Osteocyte (in vitro differentiated cells): Measurements from ENCODE around the gene DRC7. TPM values are rescaled to one million over a fixed set of nuclear protein-coding genes. Genes with fewer than 3 reads are reported as not detected.
"Not testable (repeated sequence)": the region's sequence is repeated elsewhere in the genome, so short reads cannot be mapped to it uniquely, and the experiment has no call there.

ENCODE experiments used
- DNase-seq: peaks from one replicate; pipeline ENCODE4 v3.0.0; 2021; ENCODE audit warnings: mixed read lengths; ENCODE audit not compliant: unreplicated experiment; ENCODE audit errors: extremely low spot score
- H3K27ac Mint-ChIP-seq: one replicate; pipeline ENCODE4 v1.8.0; 2021; ENCODE audit warnings: mild to moderate bottlenecking, mixed read lengths; ENCODE audit not compliant: unreplicated experiment
- H3K27me3 Mint-ChIP-seq: one replicate; pipeline ENCODE4 v1.8.0; 2021; ENCODE audit warnings: mixed read lengths; ENCODE audit not compliant: unreplicated experiment
- H3K36me3 Mint-ChIP-seq: one replicate; pipeline ENCODE4 v1.8.0; 2021; ENCODE audit warnings: mixed read lengths; ENCODE audit not compliant: unreplicated experiment
- H3K4me1 Mint-ChIP-seq: one replicate; pipeline ENCODE4 v1.8.0; 2021; ENCODE audit warnings: mixed read lengths; ENCODE audit not compliant: unreplicated experiment
- H3K4me3 Mint-ChIP-seq: one replicate; pipeline ENCODE4 v1.8.0; 2021; ENCODE audit warnings: mild to moderate bottlenecking, moderate library complexity, mixed read lengths; ENCODE audit not compliant: unreplicated experiment
- H3K9me3 Mint-ChIP-seq: one replicate; pipeline ENCODE4 v1.8.0; 2021; ENCODE audit warnings: mixed read lengths; ENCODE audit not compliant: unreplicated experiment
- CTCF ChIP-seq: fragments of 200-600 bp; sonication (generic); IDR thresholded peaks from 2 replicates; pipeline ENCODE4 v1.5.0; 2021; ENCODE audit warnings: antibody characterized with exemption, mild to moderate bottlenecking, moderate library complexity
- total RNA-seq: library from RNA; stranded (reverse); gene quantifications from 2 replicates; pipeline ENCODE4 v1.2.1, GENCODE V29; 2021

DRC7 gene
- total RNA-seq, 1 donor from 2014 or later = not detected

- Mint-ChIP-seq H3K9me3 (no peaks in the 10 kb centered on the region), H3K4me3 (no peak overlapping the region), H3K36me3 (no peaks in the 10 kb centered on the region), H3K27ac (no peak overlapping the region), H3K4me1 (no peaks in the 10 kb centered on the region), H3K27me3 (no peaks in the 10 kb centered on the region)
- DNase-seq = no peak
- TF ChIP-seq CTCF = no peak
Observed at GRCh38 chr16:57728336-57729181, 34.0 kb downstream of the DRC7 start.

- H3K27ac Mint-ChIP-seq = no peak overlapping the region
- no peak for TF ChIP-seq CTCF
- no peak for DNase-seq
- no peaks in the 10 kb centered on the region for H3K9me3 Mint-ChIP-seq
- H3K27me3 Mint-ChIP-seq = no peaks in the 10 kb centered on the region
- no peak overlapping the region for H3K4me3 Mint-ChIP-seq
- H3K36me3 Mint-ChIP-seq = no peaks in the 10 kb centered on the region
- H3K4me1 Mint-ChIP-seq = no peaks in the 10 kb centered on the region
Observed at GRCh38 chr16:57729182-57729484, 34.5 kb downstream of the DRC7 start.

- H3K36me3 Mint-ChIP-seq, H3K4me3 Mint-ChIP-seq, H3K4me1 Mint-ChIP-seq, H3K9me3 Mint-ChIP-seq, DNase-seq, H3K27ac Mint-ChIP-seq, H3K27me3 Mint-ChIP-seq: not testable (repeated sequence)
Observed at GRCh38 chr16:57729852-57730251, 35.2 kb downstream of the DRC7 start.

GRCh38 chr16:57730771-57731730 lies 36.4 kb downstream of the DRC7 start:
- Mint-ChIP-seq H3K36me3 (no peaks in the 10 kb centered on the region), H3K27me3 (no peaks in the 10 kb centered on the region), H3K4me3 (no peak overlapping the region), H3K27ac (no peak overlapping the region), H3K4me1 (peaks cover 15% of the 10 kb centered on the region), H3K9me3 (no peaks in the 10 kb centered on the region)
- DNase-seq = no peak
- no peak for TF ChIP-seq CTCF

- Mint-ChIP-seq H3K36me3 (no peaks in the 10 kb centered on the region), H3K4me1 (peaks cover 25% of the 10 kb centered on the region), H3K9me3 (no peaks in the 10 kb centered on the region), H3K4me3 (no peak overlapping the region), H3K27me3 (no peaks in the 10 kb centered on the region), H3K27ac (no peak overlapping the region)
- DNase-seq = no peak
- TF ChIP-seq CTCF = no peak
Observed at GRCh38 chr16:57732037-57732436, 37.4 kb downstream of the DRC7 start.
